HCT116 (cell line): ENCODE data around the gene ITGB7.

Experiments
- CBX3 ChIP-seq: IDR thresholded peaks from 2 replicates; pipeline ENCODE4 v1.6.1; 2012; ENCODE audit warnings: low read depth
- CTCF ChIP-seq, 3 experiments: fragments of 200-600 bp in 1 of 3; sonication (generic) in 1 of 3; IDR thresholded peaks in 2 of 3; conservative IDR thresholded peaks in 1 of 3; 2 replicates each; pipeline ENCODE4 v1.5.1; 2012 to 2017; ENCODE audit warnings: low read depth in 2 of 3, low read length in 2 of 3, antibody characterized with exemption in 1 of 3, borderline replicate concordance in 1 of 3, control low read depth in 1 of 3, mild to moderate bottlenecking in 1 of 3, mixed read lengths in 1 of 3, mixed run types in 1 of 3, moderate library complexity in 1 of 3; ENCODE audit not compliant: insufficient read depth in 1 of 3
- ELF1 ChIP-seq: IDR thresholded peaks from 2 replicates; pipeline ENCODE4 v1.6.1; 2012; ENCODE audit warnings: low read depth, borderline replicate concordance
- EZH2phosphoT487 ChIP-seq: fragments of 200-600 bp; IDR thresholded peaks from 2 replicates; pipeline ENCODE4 v1.6.1; 2018; ENCODE audit warnings: antibody characterized with exemption, borderline replicate concordance
- JUND ChIP-seq: IDR thresholded peaks from 2 replicates; pipeline ENCODE4 v1.6.1; 2012
- MAX ChIP-seq: IDR thresholded peaks from 2 replicates; pipeline ENCODE4 v1.6.1; 2012
- POLR2A ChIP-seq: IDR thresholded peaks from 2 replicates; pipeline ENCODE4 v1.7.0; 2011; ENCODE audit warnings: borderline replicate concordance; ENCODE audit not compliant: insufficient read depth, insufficient read length; ENCODE audit errors: extremely low read depth
- POLR2AphosphoS5 ChIP-seq: IDR thresholded peaks from 2 replicates; pipeline ENCODE4 v1.6.1; 2011; ENCODE audit warnings: mild to moderate bottlenecking, low read depth, low read length, moderate library complexity
- RAD21 ChIP-seq: IDR thresholded peaks from 2 replicates; pipeline ENCODE4 v1.6.1; 2012; ENCODE audit warnings: low read depth, mild to moderate bottlenecking
- SIN3A ChIP-seq: IDR thresholded peaks from 2 replicates; pipeline ENCODE4 v1.6.1; 2012; ENCODE audit warnings: low read depth
- TCF7L2 ChIP-seq: IDR thresholded peaks from 2 replicates; pipeline ENCODE4 v1.7.0; 2011; ENCODE audit warnings: borderline replicate concordance, inconsistent platforms; ENCODE audit not compliant: insufficient read depth, insufficient read length; ENCODE audit errors: extremely low read depth
- ZBTB33 ChIP-seq: IDR thresholded peaks from 2 replicates; pipeline ENCODE4 v1.6.1; 2011; ENCODE audit warnings: mild to moderate bottlenecking, low read length, moderate library complexity; ENCODE audit not compliant: insufficient replicate concordance; ENCODE audit errors: extremely low read depth
- ZNF274 ChIP-seq: fragments of 200-500 bp; sonication (Bioruptor generic); IDR thresholded peaks from 2 replicates; pipeline ENCODE4 v1.6.1; 2014; ENCODE audit warnings: mild to moderate bottlenecking, low read depth, low read length, inconsistent platforms

- no peak for TF ChIP-seq CTCF (IDR thresholded peaks at IDR 0.05 in 2 of 3, conservative IDR thresholded peaks at IDR 0.05 in 1 of 3; ENCODE audit: borderline replicate concordance in 1 of 3, insufficient read depth in 1 of 3, low read depth in 2 of 3, low read length in 2 of 3)
- no peak for TF ChIP-seq POLR2A
- TF ChIP-seq JUND, result no peak
- TF ChIP-seq CBX3, result no peak
- TF ChIP-seq SIN3A, result no peak
- TF ChIP-seq TCF7L2, result no peak
- no peak for TF ChIP-seq ZBTB33
- TF ChIP-seq EZH2phosphoT487, result no peak
- no peak for TF ChIP-seq ELF1
- no peak for TF ChIP-seq MAX
- TF ChIP-seq ZNF274, result no peak
- TF ChIP-seq RAD21, result no peak
- no peak for TF ChIP-seq POLR2AphosphoS5
Measured at GRCh38 chr12:53235164-53235563, 28.1 kb upstream of the ITGB7 start.
